Endothelial cell of umbilical vein (primary cell): ENCODE data around the gene TUFT1. TPM values are rescaled to one million over a fixed set of nuclear protein-coding genes. Genes with fewer than 3 reads are reported as not detected.

ENCODE experiments used
- BruUV-seq: library from RNA; stranded (reverse); fragments of 400-500 nt; replicated peaks from 2 replicates; lab custom pipeline; 2021; lab: Mats Ljungman, UMichigan
- CTCF ChIA-PET: fragments of 300-600, 350-600 bp; sonication (Branson Sonifier 250); formaldehyde crosslinking; loops from one replicate; lab custom pipeline; 2021; ENCODE audit warnings: antibody characterized with exemption, inconsistent platforms; lab: Charles Lee
- POLR2A ChIA-PET: fragments of 300-600, 350-600 bp; sonication (Branson Sonifier 250); formaldehyde crosslinking; loops from one replicate; lab custom pipeline; 2021; ENCODE audit warnings: antibody characterized with exemption, inconsistent platforms; lab: Charles Lee
- DNase-seq: peaks from one replicate; pipeline ENCODE4 v3.0.0-alpha.2; 2011; ENCODE audit warnings: low read depth, low spot score
- FAIRE-seq: peaks from 2 replicates; lab custom pipeline; 2011; peaks lifted over from hg19 to GRCh38; lab: Jason Lieb, UNC
- H2AFZ ChIP-seq: 2 replicates; pipeline ENCODE4 v1.6.0; 2012; ENCODE audit warnings: low read depth, low read length, control low read depth, inconsistent platforms
- H3K27ac ChIP-seq: 2 replicates; pipeline ENCODE4 v1.5.1; 2011; ENCODE audit warnings: low read depth, mild to moderate bottlenecking, control low read depth, low read length, moderate library complexity; ENCODE audit not compliant: insufficient read depth
- H3K27me3 ChIP-seq, 2 experiments: 2 replicates each; pipeline versions ENCODE4 v1.6.0 to v1.6.1; 2011; ENCODE audit warnings: low read length in 2 of 2, mixed read lengths in 1 of 2; ENCODE audit not compliant: control insufficient read depth in 2 of 2, insufficient read depth in 2 of 2
- H3K36me3 ChIP-seq, 2 experiments: 2 replicates in 1 of 2; 3 replicates in 1 of 2; pipeline ENCODE4 v1.5.1; 2011; ENCODE audit warnings: low read length in 2 of 2, mild to moderate bottlenecking in 1 of 2, moderate library complexity in 1 of 2; ENCODE audit not compliant: control insufficient read depth in 2 of 2, insufficient read depth in 2 of 2; ENCODE audit errors: extremely low read depth in 1 of 2
- H3K4me1 ChIP-seq: 3 replicates; pipeline ENCODE4 v1.5.1; 2011; ENCODE audit warnings: mild to moderate bottlenecking, low read length; ENCODE audit not compliant: control insufficient read depth, insufficient read depth; ENCODE audit errors: extremely low read depth
- H3K4me2 ChIP-seq: 2 replicates; pipeline ENCODE4 v1.6.1; 2011; ENCODE audit warnings: low read length, control low read depth, mixed read lengths; ENCODE audit not compliant: insufficient read depth
- H3K4me3 ChIP-seq, 3 experiments: fragments of 200-600 bp in 1 of 3; sonication (generic), shearing (Covaris generic) in 1 of 3; replicated peaks in 1 of 3; 2 replicates each; pipeline ENCODE4 v1.5.1; 2011 to 2016; ENCODE audit warnings: control low read depth in 3 of 3, low read length in 3 of 3, mild to moderate bottlenecking in 2 of 3, inconsistent platforms in 1 of 3, low read depth in 1 of 3, moderate library complexity in 1 of 3; ENCODE audit not compliant: insufficient read depth in 1 of 3
- H3K79me2 ChIP-seq: 2 replicates; pipeline ENCODE4 v1.6.0; 2012; ENCODE audit warnings: low read length, inconsistent platforms; ENCODE audit not compliant: control insufficient read depth, insufficient read depth
- H3K9ac ChIP-seq: replicated peaks from 2 replicates; pipeline ENCODE3; 2011; ENCODE audit warnings: low read length, control low read depth; ENCODE audit not compliant: insufficient read depth; ENCODE audit errors: extremely low read depth
- H3K9me1 ChIP-seq: replicated peaks from 3 replicates; pipeline ENCODE4 v1.6.0; 2011; ENCODE audit warnings: mild to moderate bottlenecking, low read length; ENCODE audit not compliant: control insufficient read depth, insufficient read depth; ENCODE audit errors: extremely low read depth
- H3K9me3 ChIP-seq: replicated peaks from 2 replicates; pipeline ENCODE4 v1.5.1; 2012; ENCODE audit warnings: low read length, inconsistent platforms; ENCODE audit not compliant: control insufficient read depth, insufficient read depth
- H4K20me1 ChIP-seq: replicated peaks from 2 replicates; pipeline ENCODE3; 2011; ENCODE audit warnings: mild to moderate bottlenecking, low read length; ENCODE audit not compliant: control insufficient read depth, insufficient read depth; ENCODE audit errors: extremely low read depth
- CTCF ChIP-seq, 2 donors: IDR thresholded peaks; 1 replicate in 1 of 2; 2 replicates in 1 of 2; pipeline ENCODE4 v1.5.1; 2011; ENCODE audit warnings: low read length in 2 of 2, mild to moderate bottlenecking in 2 of 2, moderate library complexity in 2 of 2, control low read depth in 1 of 2, inconsistent platforms in 1 of 2, low read depth in 1 of 2; ENCODE audit not compliant: insufficient read depth in 1 of 2; ENCODE audit errors: extremely low read depth in 1 of 2
- EZH2 ChIP-seq: IDR thresholded peaks from 2 replicates; pipeline ENCODE4 v1.6.1; 2012; ENCODE audit warnings: borderline replicate concordance, low read depth, mild to moderate bottlenecking, moderate library complexity, low read length, inconsistent platforms; ENCODE audit not compliant: severe bottlenecking
- FOS ChIP-seq: IDR thresholded peaks from 2 replicates; pipeline ENCODE4 v1.6.1; 2011; ENCODE audit warnings: mild to moderate bottlenecking, low read length, moderate library complexity, borderline replicate concordance; ENCODE audit not compliant: insufficient read depth
- GATA2 ChIP-seq: IDR thresholded peaks from 2 replicates; pipeline ENCODE4 v1.7.0; 2011; ENCODE audit warnings: low read depth, mild to moderate bottlenecking, moderate library complexity, mixed read lengths, low read length; ENCODE audit not compliant: insufficient read length, insufficient read depth
- JUN ChIP-seq: IDR thresholded peaks from 2 replicates; pipeline ENCODE4 v1.6.1; 2011; ENCODE audit warnings: borderline replicate concordance, low read depth; ENCODE audit not compliant: insufficient read length, insufficient read depth
- MAX ChIP-seq: IDR thresholded peaks from 2 replicates; pipeline ENCODE4 v1.6.1; 2011; ENCODE audit not compliant: insufficient read depth, insufficient read length
- MYC ChIP-seq: IDR thresholded peaks from one replicate; pipeline ENCODE4 v1.6.1; 2011; ENCODE audit warnings: mild to moderate bottlenecking, low read depth, low read length
- POLR2A ChIP-seq: IDR thresholded peaks from 2 replicates; pipeline ENCODE4 v1.6.1; 2012; ENCODE audit warnings: low read depth, mild to moderate bottlenecking, control low read depth, low read length
- POLR2AphosphoS5 ChIP-seq: IDR thresholded peaks from 2 replicates; pipeline ENCODE4 v1.6.1; 2012; ENCODE audit warnings: low read depth, mild to moderate bottlenecking, control low read depth, low read length, moderate library complexity; ENCODE audit not compliant: insufficient read depth
- dilution Hi-C: fragments of 300-500 bp; cut with MboI; formaldehyde crosslinking; loops from one replicate; pipeline ENCODE4 v1.15.0; 2019; ENCODE audit warnings: low sequenced_read_pairs; ENCODE audit not compliant: extremely low pct_ligation_motif_present
- intact Hi-C: fragments of 100-400 bp; cut with micrococcal nuclease; formaldehyde crosslinking; loops from one replicate; pipeline ENCODE4 v1.10.0; 2022
- polyA plus RNA-seq, 4 experiments: library from polyadenylated mRNA; depleted of rRNA in 3 of 4; stranded (reverse) in 3 of 4; unstranded in 1 of 4; fragments of >200 nt; gene quantifications; 2 replicates each; pipeline versions ENCODE4 v1.2.1 to v1.2.3, GENCODE V29; 2011 to 2012; ENCODE audit warnings: missing spikeins in 1 of 4
- total RNA-seq: library from RNA; stranded (reverse); gene quantifications from 2 replicates; pipeline ENCODE4 v1.2.3, GENCODE V29; 2021

The TUFT1 gene
- total and polyA plus RNA-seq, 2 donors (not counting 3 experiments of a cell fraction or from before 2014, with no cell fraction given): 4.3 to 5.1 TPM

- TF ChIP-seq MAX (no peak), JUN (no peak), EZH2 (no peak), MYC (no peak), POLR2A (no peak)
- H3K36me3 ChIP-seq: no peaks in the 10 kb centered on the region
- CTCF ChIA-PET: interaction anchor here (1.4 kb wide), 1 partner anchor 11 kb away, joined by 4 read pairs; no protein-coding TSS in a partner anchor
- H3K9me3 ChIP-seq: no peaks in the 10 kb centered on the region
- H3K4me2 ChIP-seq: no peak overlapping the region
- POLR2A ChIA-PET: no interaction called here
- H3K4me3 ChIP-seq: no peak overlapping the region
- no peak overlapping the region for H2AFZ ChIP-seq
- no peak overlapping the region for H3K27ac ChIP-seq
- peaks cover 13% of the 10 kb centered on the region for H3K4me1 ChIP-seq
- H3K9ac ChIP-seq: no peak overlapping the region
- FAIRE-seq: no peak
- no peaks in the 10 kb centered on the region for H3K9me1 ChIP-seq
- no TSS peak for BruUV-seq
- H3K79me2 ChIP-seq: no peaks in the 10 kb centered on the region
- no peaks in the 10 kb centered on the region for H4K20me1 ChIP-seq
- intact Hi-C loops: no loop called here
- DNase-seq: no peak
- dilution Hi-C loops: no loop called here
- H3K27me3 ChIP-seq: peaks cover 0 to 6% of the 10 kb centered on the region in 2 experiments
Observed at GRCh38 chr1:151499365-151499764, 40.7 kb upstream of the TUFT1 start.

- Histone ChIP-seq H3K36me3 (no peaks in the 10 kb centered on the region), H3K9ac (no peak overlapping the region), H2AFZ (no peak overlapping the region), H3K27me3 (peaks cover 0 to 6% of the 10 kb centered on the region in 2 experiments), H3K27ac (no peak overlapping the region), H3K4me1 (peaks cover 8% of the 10 kb centered on the region), H3K4me3 (no peak overlapping the region), H4K20me1 (no peaks in the 10 kb centered on the region), H3K9me3 (no peaks in the 10 kb centered on the region), H3K4me2 (no peak overlapping the region), H3K79me2 (no peaks in the 10 kb centered on the region), H3K9me1 (no peaks in the 10 kb centered on the region)
- ChIA-PET CTCF (interaction anchor here (1.0 to 1.4 kb wide), 2 partner anchors 10 to 14 kb away, joined by 4 read pairs; no protein-coding TSS in a partner anchor), POLR2A (no interaction called here)
- FAIRE-seq (no peak), DNase-seq (no peak)
- TF ChIP-seq MYC (no peak), MAX (no peak), GATA2 (no peak), EZH2 (no peak), JUN (no peak), POLR2AphosphoS5 (no peak), FOS (no peak), POLR2A (no peak), CTCF (IDR thresholded peaks at IDR 0.05; ENCODE audit: extremely low read depth in 1 of 2, insufficient read depth in 1 of 2, low read depth in 1 of 2, low read length in 2 of 2) (no peak)
- dilution Hi-C loops: no loop called here
- BruUV-seq: no TSS peak
- intact Hi-C loops: no loop called here
Observed at GRCh38 chr1:151499930-151500329, 40.2 kb upstream of the TUFT1 start.
